SU-DHL-6 (cell line): Measurements from ENCODE around the gene ZC2HC1B.

Source experiments
- CTCF ChIP-seq: fragments of 200-600 bp; sonication (generic); IDR thresholded peaks from one replicate; pipeline ENCODE4 v1.5.1; 2017; ENCODE audit warnings: antibody characterized with exemption, mild to moderate bottlenecking, low read length, moderate library complexity; ENCODE audit not compliant: insufficient read depth, poor library complexity, severe bottlenecking
- EZH2phosphoT487 ChIP-seq: fragments of 200-600 bp; sonication (generic), shearing (Covaris generic); conservative IDR thresholded peaks from 2 replicates; pipeline ENCODE4 v1.6.1; 2018; ENCODE audit warnings: mild to moderate bottlenecking, antibody characterized with exemption, low read length, moderate library complexity, mixed read lengths

GRCh38 chr6:143839196-143839595 is 25.1 kb upstream of the ZC2HC1B start:
- TF ChIP-seq CTCF = no peak
- TF ChIP-seq EZH2phosphoT487 = no peak
